GM18526 (cell line): ENCODE data around the gene EVL.

ENCODE experiments used
- POLR2A ChIP-seq: IDR thresholded peaks from 3 replicates; pipeline ENCODE4 v1.6.1; 2011; ENCODE audit not compliant: insufficient read length; ENCODE audit errors: extremely low read depth

The EVL gene

GRCh38 chr14:100033347-100034075 lies 31.7 kb upstream of the EVL start:
- no peak for TF ChIP-seq POLR2A

GRCh38 chr14:100034468-100034867 lies 30.8 kb upstream of the EVL start:
- TF ChIP-seq POLR2A = no peak

- no peak for TF ChIP-seq POLR2A
These were observed 30.2 kb upstream of the EVL start for GRCh38 chr14:100034961-100035500.

- no peak for TF ChIP-seq POLR2A
These were observed 29.5 kb upstream of the EVL start for GRCh38 chr14:100035700-100036099.

- no peak for TF ChIP-seq POLR2A
These were observed 27.9 kb upstream of the EVL start for GRCh38 chr14:100037353-100037752.

GRCh38 chr14:100038065-100038464 lies 27.2 kb upstream of the EVL start:
- no peak for TF ChIP-seq POLR2A

- no peak for TF ChIP-seq POLR2A
These were observed 25.3 kb upstream of the EVL start for GRCh38 chr14:100039903-100040302.

GRCh38 chr14:100041271-100041670 lies 24.0 kb upstream of the EVL start:
- TF ChIP-seq POLR2A = no peak

GRCh38 chr14:100042286-100042685 lies 22.9 kb upstream of the EVL start:
- no peak for TF ChIP-seq POLR2A

- no peak for TF ChIP-seq POLR2A
These were observed 19.4 kb upstream of the EVL start for GRCh38 chr14:100045642-100046344.

- TF ChIP-seq POLR2A = no peak
These were observed 17.6 kb upstream of the EVL start for GRCh38 chr14:100047600-100047999.

- TF ChIP-seq POLR2A = no peak
These were observed 16.4 kb upstream of the EVL start for GRCh38 chr14:100048786-100049185.

GRCh38 chr14:100049220-100049619 lies 16.0 kb upstream of the EVL start:
- TF ChIP-seq POLR2A = no peak

- no peak for TF ChIP-seq POLR2A
These were observed 14.1 kb upstream of the EVL start for GRCh38 chr14:100051103-100051502.

- no peak for TF ChIP-seq POLR2A
These were observed 13.7 kb upstream of the EVL start for GRCh38 chr14:100051543-100051942.

- no peak for TF ChIP-seq POLR2A
These were observed 12.4 kb upstream of the EVL start for GRCh38 chr14:100052819-100053218.
